ENCODE measurements around the gene EPHB4.

EPHB4 gene

DNA sequence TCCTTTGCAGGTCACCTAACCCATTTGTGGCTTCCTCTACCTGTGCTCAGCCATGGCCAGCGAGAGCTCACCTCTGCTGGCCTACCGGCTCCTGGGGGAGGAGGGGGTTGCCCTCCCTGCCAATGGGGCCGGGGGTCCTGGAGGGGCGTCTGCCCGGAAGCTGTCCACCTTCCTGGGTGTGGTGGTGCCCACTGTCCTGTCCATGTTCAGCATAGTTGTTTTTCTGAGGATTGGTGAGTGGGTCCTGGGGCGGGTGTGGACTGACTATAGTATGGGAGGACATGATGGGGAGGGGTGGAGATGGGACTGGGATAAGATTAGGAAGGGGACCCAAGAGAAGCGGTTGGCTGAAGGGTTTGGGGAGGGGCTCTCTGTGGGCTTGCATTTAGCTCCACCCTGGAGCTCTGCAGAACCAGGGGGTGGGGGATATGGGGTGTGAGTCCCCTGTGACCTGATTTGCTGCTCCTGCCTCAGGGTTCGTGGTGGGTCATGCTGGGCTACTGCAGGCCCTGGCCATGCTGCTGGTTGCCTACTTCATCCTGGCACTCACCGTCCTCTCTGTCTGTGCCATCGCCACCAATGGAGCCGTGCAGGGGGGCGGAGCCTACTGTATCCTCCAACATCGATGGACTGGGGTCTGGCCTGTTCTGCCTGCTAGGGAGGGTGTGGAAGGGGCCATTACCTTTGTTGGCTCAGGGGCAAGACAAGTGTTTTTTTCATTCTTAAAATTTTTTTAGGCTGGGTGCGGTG lies 27.0 kb upstream of the EPHB4 start:
- no peak for DNase-seq (ENCODE audit: low read depth in 1 of 2, low spot score in 1 of 2)

DNA sequence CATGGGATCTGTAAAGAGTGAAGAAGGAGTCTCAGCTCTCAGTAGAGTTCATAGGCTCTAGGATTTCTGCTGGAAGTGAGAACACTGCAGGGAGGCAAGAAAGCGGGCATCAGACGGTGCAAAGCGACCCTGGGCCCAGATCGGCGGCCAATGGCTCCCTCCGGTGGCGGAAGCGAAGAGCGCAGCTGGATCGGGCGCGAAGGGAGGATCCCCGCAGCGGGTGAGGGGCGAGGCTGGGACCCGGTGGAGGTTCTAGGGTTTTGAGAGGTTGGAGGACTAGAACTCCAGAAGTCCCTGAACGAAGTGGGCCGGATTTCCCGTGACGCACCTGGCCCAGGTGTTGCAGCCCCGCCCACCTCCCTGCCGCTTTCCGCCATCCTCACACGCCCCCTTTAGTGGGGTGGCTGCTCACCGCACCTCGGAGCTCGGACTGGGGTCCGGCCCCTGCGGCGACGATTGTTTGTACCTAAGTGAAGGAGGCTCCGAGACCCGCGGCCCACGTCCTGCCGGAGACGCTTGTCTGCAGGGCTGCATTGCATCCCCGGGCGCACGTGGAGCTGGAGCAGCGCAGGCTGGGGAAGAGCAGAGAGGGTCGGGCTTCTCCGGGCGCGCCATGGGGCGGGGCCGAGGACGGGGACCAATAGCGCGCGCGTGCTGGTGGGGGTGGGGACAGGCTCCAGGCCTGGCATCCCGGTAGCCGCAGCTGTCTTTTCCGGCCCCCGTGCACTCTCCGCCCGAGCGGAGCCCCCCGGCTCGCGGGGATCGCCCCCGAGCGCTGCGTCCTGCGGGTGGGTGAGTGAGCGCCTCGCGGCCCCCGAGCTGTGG lies 24.9 kb upstream of the EPHB4 start, which contains the start of gene SLC12A9:
Gene SLC12A9 (plus strand): TSS at position 666 of the 825 bp plus-strand sequence. CDS start 1,485 bp downstream, outside the sequence.
- DNase-seq (ENCODE audit: low read depth in 1 of 2, low spot score in 1 of 2): peak; percentile 67 to 73

DNA sequence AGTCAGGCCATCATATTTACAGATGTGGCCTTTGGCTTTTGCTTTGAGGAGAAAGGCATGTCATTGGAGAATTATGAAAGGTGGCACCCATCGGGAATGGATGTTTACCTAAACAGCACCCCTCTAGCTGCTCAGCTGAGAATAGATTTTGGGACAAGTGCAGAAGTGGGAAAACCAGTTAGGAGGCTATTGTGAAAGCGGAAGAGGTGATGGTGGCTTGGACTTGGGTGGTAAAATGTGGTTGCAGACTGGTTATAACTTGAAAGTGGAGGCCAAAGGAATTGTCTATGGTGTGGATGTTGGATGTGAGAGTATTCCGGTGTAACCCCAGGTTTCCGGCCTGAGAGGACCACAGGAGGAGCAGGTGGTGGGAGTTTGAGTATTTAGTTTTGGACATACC lies 20.0 kb upstream of the EPHB4 start:
- DNase-seq (ENCODE audit: low read depth in 1 of 2, low spot score in 1 of 2): no peak

DNA sequence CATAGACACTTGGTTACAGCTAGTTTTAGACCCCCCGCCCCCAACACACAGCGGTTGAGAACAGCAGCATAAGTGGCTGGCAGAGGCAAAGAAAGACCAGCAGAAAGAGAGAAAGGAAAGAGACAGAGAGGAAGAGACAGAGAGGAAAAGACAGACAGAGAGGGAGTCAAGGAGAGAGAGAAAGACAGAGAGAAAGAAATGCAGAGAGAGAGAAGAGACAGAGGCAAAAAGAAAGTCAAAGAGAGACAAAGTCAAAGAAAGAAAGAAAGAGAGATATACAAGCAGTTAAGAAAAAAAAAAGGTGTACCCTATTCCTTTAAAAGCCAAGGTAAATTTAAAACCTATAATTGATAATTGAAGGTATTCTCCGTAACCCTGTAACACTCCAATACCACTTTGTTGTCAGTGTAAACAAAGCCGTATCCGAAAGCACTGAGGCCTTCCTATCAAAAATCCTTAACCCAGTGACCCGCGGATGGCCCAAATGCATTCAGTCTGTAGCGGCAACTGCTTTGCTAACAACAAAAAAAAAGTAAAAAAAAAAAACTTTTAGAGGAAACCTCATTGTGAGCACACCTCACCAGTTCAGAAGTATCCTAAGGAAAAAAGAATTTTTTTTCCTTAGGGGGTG lies 13.3 kb upstream of the EPHB4 start:
- no peak for DNase-seq (ENCODE audit: low read depth in 1 of 2, low spot score in 1 of 2)

DNA sequence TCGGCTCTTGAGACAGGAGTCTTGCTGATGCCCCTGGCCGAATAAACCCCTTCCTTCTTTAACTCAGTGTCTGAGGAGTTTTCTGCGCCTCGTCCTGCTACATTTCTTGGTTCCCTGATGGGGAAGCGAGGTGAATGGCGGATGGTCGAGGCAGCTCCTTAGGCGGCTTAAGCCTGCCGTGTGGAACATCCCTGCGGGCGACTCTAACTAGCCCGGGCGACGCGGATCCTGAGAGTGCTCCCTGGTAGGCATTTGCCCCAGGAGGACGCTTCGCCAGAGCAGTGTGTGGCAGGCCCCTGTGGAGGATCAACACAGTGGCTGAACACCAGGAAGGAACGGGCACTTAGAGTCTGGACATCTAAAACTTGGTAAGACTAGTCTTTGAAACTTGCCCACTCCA lies 12.0 kb upstream of the EPHB4 start:
- no peak for DNase-seq (ENCODE audit: low read depth in 1 of 2, low spot score in 1 of 2)

DNA sequence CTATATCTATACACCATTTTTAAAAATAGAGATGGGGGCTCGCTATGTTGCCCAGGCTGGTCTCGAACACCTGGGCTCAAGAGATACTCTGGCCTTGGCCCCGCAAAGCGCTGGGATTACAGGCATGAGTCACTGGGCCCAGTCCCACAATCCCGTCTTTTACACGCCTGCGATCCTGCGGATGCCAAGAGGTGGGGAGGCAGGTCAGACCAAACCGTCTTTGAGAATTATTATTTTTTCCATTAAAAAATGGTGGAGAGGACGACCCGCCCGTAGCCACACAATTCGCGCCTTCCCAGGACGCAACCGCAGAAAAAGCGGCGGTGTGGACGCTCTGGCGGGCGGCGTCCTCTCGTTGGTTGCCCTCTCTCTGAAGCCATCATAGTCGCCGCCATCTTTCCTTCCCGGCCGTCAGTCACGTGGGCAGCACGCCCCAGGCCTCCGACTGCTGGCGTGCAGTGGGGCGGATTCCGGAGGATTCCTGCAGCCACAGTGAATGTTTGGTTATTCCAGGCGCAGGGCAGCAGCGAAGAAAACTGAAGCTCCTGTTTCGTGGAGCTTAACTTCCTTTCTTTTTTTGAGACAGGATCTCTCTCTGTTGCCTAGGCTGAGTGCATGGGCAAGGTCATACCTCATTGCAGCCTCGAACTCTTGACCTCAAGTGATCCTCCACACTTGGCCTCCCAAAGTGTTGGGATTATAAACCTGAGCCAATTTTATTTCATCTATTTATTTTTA lies 9.9 kb upstream of the EPHB4 start:
- peak; percentile 53 to 60 for DNase-seq (ENCODE audit: low read depth in 1 of 2, low spot score in 1 of 2)

DNA sequence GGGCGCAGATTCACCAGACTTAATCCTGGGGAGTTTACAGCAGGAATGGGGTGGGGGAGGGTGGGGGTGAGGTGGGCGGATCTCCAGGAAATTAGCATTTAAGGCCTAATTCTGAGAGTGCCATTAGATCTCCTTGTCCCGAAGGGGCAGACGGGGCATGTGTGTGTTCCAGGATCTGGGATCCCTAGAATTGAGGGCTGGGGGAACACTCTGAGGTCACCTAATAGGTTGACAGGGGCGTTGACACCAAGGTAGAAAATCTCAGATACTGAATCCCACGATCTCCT lies 9.4 kb upstream of the EPHB4 start:
- no peak for DNase-seq (ENCODE audit: low read depth in 1 of 2, low spot score in 1 of 2)

DNA sequence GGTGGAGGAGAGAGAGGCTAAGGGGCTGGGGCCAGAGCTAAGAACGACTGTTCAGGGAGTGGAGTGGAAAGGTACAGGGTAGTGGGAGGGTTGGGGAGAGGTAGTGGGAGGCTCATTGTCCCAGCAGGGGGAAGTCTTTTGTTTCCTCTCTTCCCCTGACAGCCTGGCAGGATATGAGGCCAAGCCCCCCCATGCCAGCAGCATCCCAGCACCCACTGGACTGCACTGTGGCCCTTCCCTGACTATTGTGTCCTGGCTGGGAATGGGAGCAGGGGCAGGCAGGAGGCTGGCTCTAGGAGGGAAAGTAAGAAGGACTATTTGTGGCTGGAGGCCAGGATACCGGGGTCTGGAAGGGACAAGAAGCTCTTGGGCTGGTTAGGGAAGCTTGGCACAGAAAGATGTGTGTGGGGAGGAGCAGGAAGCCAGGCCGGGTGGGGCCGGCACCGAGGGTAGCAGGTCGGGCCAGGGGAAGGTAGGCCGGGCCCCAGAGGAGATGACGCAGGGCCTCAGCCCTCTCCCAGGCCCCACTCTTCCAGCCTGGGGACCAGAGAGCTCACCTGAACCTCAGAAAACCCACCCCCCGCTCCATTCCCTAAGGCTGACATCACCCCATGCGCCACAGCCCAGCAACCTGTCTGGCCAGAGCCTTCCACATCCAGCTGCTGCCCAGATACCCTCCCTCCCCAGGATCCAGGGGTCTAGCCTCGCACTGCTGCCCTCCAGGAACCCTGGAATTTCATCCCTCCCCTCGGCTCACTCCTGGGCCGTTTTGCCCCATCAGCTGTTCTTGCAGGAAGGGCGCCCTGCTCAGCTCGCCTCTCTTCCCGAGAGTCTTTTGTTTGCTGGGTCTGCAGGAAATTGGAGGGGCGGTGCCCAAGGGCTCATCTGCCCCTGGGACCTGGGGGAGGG lies 8.8 kb upstream of the EPHB4 start:
- DNase-seq (ENCODE audit: low read depth in 1 of 2, low spot score in 1 of 2): no peak

DNA sequence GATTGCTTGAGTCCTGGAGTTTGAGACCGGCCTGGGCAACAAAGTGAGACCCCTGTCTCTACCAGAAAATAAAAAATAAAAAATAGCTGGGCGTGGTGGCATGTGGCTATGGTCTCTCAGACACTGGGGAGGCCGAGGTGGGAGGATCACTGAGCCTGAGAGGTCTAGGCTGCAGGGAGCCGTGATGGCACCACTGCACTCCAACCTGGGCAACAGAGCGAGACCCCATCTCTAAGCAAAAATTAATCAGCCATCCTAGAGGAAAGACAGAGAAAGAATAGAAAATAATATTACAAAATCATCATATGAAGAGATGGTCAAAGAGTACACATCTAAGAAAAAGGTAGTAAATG lies 4.9 kb upstream of the EPHB4 start:
- DNase-seq (ENCODE audit: low read depth in 1 of 2, low spot score in 1 of 2): no peak

DNA sequence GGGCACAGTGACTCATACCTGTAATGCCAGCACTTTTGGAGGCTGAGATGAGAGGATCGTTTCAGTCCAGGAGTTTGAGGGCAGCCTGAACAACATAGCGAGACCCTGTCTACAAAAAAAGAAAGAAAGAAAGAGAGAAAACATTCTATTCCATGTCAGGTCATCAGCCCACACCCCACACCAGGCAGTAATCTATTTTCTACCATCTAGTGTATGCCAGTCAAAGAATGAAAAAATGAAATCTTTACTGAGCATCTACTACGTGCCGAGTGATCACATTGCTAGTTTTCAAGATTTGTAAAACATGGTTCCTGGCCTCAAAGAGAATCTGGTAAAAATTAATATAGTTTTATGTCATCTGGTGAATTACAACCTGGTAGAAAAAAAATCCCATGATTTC lies 3.1 kb upstream of the EPHB4 start:
- no peak for DNase-seq (ENCODE audit: low read depth in 1 of 2, low spot score in 1 of 2)

DNA sequence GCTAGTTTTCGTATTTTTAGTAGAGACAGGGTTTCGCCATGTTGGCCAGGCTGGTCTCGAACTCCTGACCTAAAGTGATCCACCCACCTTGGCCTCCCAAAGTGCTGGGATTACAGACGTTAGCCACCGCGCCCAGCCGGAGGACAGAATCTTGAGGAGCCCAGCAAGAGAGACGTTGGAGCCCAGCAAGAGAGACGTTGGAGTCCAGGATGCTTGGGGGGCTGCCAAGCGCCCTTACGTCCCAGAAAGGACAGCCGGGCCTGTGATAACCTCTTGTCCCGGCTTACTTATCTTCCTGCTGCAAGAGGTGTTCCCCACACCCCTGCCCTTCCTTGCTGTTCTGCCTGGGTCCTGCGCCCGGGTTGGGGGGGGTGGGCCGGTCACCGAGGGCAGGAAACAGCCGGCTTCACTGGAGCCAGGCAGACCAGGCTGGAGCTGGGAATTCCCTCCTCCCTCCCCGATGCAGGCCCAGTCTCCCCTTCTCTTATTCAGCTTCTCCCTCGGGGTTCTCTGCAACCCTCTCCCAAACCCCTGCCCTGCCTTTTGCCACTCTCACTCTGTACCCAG lies 1.9 kb upstream of the EPHB4 start:
- DNase-seq (ENCODE audit: low read depth in 1 of 2, low spot score in 1 of 2): no peak

DNA sequence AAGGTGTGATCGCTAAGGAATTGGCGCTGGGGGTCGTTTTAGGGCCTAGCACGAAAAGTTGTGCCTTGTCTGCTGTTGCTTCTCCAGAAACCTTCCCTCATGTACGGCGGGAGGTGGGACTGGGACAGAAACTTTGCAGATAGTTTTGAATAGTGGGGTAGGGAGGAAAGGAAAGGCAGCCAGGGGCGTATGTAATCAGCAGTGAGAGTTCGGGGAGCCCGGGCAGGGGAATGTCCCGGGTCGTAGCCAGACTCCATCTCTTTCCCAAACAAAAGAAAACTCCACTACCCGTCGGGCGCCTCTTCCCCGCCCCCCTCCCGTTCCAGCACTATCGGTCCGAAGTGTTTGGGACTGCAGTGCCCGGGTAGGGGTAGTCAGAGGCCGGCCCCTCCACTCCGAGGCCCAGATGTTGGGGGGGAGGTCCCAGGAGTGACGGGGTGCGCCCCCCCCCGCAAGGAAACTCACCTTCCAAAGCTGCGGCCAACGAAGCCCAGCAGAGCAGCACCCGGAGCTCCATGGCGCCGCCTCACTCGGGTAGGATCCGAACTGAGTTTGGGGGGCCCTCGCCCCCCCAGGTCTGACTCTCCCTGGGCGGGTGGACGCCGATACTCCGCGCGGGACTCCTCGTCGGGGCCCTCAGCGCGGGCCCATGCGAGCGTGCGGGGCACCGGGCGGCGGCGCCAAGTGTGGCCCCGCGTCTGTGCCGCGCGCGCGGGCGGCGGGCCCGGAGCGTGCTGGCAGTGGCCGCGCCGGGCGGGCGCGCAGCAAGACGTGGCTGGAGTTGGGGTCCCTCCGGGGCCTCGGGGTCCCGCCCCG lies 601 bp downstream of the EPHB4 start:
- DNase-seq (ENCODE audit: low read depth in 1 of 2, low spot score in 1 of 2): no peak

DNA sequence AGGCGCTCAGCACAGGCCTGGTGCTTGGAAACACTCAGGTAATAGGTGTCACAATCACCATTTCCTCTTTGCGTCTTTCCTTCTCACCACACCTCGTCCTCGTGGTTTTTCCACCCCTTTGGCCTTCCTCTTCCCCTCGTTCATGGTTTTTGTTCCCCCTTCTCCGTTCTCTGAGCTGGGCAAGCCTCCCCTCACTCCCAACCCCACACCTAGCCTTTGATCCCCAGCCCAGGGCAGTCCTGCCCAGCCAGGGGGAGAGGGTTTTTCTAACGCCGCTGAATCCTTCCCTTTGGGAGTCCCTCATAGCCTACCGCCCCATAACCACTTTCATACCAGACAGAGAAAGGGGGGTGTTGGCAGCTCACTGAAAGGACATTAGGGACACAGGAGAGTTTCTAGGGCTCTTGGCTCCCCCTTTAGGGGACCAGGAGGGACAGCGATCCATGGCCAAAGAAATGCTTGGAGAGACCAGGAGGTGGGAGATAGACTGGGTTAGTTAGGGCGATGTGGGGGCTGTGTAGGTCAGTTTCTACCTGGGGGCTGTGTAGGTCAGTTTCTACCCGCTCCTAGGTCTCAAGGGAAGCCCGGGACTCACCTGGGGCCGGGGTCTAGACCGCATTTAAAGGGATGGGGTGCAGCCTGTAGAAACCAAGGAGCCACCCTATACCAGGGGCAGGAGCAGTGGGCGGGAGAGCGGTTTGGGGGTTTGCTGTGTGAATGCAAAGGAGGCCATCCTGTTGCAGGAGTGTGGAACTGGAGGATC lies 1.4 kb downstream of the EPHB4 start:
- no peak for DNase-seq (ENCODE audit: low read depth in 1 of 2, low spot score in 1 of 2)

DNA sequence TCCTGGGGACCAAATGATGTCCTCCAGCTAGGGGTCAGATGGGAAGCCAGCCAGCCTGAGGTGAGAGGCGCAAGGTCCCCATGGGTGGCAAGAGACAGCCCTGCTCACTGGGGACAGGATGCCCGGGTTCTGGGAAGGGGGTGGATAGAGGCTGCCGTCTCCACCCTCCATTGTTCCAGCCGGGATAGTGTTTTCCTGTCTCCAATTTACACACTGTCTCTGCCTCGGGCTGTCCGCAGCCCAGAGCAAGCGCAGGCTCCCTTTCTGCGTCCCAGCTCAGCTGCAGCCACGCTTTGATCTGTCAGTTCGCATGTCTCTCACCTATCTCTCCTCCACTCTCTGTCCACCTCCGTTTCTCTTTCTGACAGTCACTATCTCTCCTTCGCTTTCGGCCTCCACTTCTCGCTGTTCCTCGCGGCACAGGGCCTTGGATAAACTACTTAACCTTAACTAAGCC lies 2.1 kb downstream of the EPHB4 start:
- no peak for DNase-seq (ENCODE audit: low read depth in 1 of 2, low spot score in 1 of 2)

DNA sequence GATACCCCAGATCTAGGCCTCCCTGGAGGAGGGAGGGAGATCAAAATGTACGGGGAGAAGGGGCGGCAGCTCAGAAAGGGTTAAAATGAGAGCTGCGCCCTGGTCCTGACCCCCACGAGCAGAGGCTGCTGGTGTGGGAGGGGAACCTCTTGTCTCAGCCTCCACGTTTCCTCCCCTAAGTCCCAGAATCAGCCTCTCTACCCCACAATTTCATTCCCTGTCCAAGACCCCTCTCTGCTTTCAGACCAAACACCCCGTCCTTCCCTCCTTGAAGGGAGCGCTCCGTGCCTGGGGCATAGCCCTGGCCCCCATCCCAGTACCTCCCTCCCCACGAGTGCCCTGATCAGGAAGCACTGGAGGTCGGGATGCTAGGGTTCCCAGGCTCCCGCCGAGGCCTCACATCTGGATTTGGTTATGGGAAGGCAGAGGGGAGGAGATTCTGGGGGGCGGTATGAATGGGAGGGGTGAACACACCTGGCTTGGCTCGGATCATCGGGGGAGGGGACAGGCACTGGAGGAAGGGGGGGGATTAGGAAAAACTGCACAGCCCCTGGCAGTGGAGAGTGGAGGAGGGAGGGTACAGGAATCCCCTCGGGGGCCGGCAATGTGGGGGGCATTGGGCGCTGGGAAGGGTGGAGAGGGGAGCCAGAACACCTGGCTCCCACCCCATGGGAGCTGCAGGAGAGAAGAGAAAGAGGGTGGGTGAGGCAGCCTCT lies 2.7 kb downstream of the EPHB4 start:
- no peak for DNase-seq (ENCODE audit: low read depth in 1 of 2, low spot score in 1 of 2)

DNA sequence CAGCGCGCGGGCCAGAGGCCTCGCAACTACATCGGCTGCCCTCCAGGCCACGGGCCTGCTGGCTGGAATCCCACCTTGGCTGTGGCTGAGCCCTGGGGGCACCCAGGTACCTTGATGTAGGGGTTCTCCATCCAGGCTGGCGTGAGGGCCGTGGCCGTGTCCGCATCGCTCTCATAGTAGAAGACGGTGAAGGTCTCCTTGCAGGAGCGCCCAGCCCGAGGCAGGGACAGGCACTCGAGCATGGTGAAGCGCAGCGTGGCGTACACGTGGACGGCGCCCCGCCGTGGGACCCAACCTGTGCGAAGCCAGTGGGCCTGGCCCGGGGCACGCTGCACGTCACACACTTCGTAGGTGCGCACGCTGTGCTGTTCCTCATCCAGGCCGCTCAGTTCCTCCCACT lies 3.8 kb downstream of the EPHB4 start:
- no peak for DNase-seq (ENCODE audit: low read depth in 1 of 2, low spot score in 1 of 2)

DNA sequence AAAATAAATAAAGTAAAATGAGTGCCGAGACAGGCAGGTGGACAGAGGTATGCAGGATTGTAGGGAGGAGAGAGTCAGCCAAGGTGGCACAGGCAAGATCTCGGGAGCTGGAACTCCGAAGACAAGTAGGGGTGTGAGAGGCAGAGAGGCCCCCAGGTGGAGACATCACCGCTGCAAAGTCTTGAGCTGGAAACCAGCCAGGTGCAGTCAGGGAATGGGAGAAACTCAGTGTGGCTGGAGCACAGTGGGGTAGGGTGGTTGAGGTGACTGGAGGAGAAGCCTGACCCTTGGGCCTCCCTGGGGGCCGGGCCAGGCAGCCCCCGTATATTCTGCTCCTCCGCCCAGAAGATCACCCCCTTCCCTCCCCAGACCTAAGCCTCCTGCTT lies 4.2 kb downstream of the EPHB4 start:
- DNase-seq (ENCODE audit: low read depth in 1 of 2, low spot score in 1 of 2): no peak

All from activated T-helper 1 cell treated with anti-CD3 and anti-CD28 coated beads, Interleukin-2, amount 50 U/mL, for 16 hours (primary cell).